Smooth muscle cell (in vitro differentiated cells): ENCODE data around the gene SUN1. TPM values are rescaled to one million over a fixed set of nuclear protein-coding genes. Genes with fewer than 3 reads are reported as not detected.
"Not testable (repeated sequence)": the region's sequence is repeated elsewhere in the genome, so short reads cannot be mapped to it uniquely, and the experiment has no call there.

Experiments used
- DNase-seq: peaks from one replicate; lab custom pipeline; 2025; ENCODE audit not compliant: unreplicated experiment; lab: John Stamatoyannopoulos, UW
- H2AFZ ChIP-seq: fragments of 200-600 bp; sonication (generic); 2 replicates; pipeline ENCODE4 v1.6.0; 2016; ENCODE audit warnings: antibody characterized with exemption, low read depth, mild to moderate bottlenecking
- H3F3A ChIP-seq: fragments of 200-600 bp; sonication (generic); 2 replicates; pipeline ENCODE4 v1.6.0; 2017; ENCODE audit warnings: antibody characterized with exemption, low read depth
- H3K27ac ChIP-seq: fragments of 200-600 bp; sonication (generic); 2 replicates; pipeline ENCODE4 v1.5.1; 2016; ENCODE audit warnings: low read depth, mild to moderate bottlenecking
- H3K27me3 ChIP-seq: fragments of 200-600 bp; sonication (generic); 2 replicates; pipeline ENCODE4 v1.6.1; 2016; ENCODE audit warnings: low read depth, mild to moderate bottlenecking
- H3K36me3 ChIP-seq: fragments of 200-600 bp; sonication (generic); 2 replicates; pipeline ENCODE4 v1.5.1; 2016; ENCODE audit warnings: low read depth
- H3K4me1 ChIP-seq: fragments of 200-600 bp; sonication (generic); 2 replicates; pipeline ENCODE4 v1.5.1; 2016; ENCODE audit warnings: low read depth
- H3K4me2 ChIP-seq: fragments of 200-600 bp; sonication (generic); 2 replicates; pipeline ENCODE4 v1.6.0; 2016; ENCODE audit warnings: mild to moderate bottlenecking
- H3K4me3 ChIP-seq: fragments of 200-600 bp; sonication (generic); 2 replicates; pipeline ENCODE4 v1.5.1; 2016; ENCODE audit warnings: mild to moderate bottlenecking
- H3K79me2 ChIP-seq: fragments of 200-600 bp; sonication (generic); 2 replicates; pipeline ENCODE4 v1.6.0; 2016; ENCODE audit warnings: low read depth, mild to moderate bottlenecking
- H3K9ac ChIP-seq: fragments of 200-600 bp; sonication (generic); 2 replicates; pipeline ENCODE4 v1.6.0; 2016; ENCODE audit warnings: low read depth
- H3K9me3 ChIP-seq: fragments of 200-600 bp; sonication (generic); replicated peaks from 2 replicates; pipeline ENCODE4 v1.5.1; 2016; ENCODE audit warnings: low read depth
- H4K20me1 ChIP-seq: fragments of 200-600 bp; sonication (generic); 2 replicates; pipeline ENCODE4 v1.6.0; 2016; ENCODE audit warnings: low read depth
- whole genome bisulfite sequencing: methylation state at CpG from one replicate; pipeline ENCODE4 v1.1.7; 2016; ENCODE audit warnings: low lambda C conversion rate; 5-methylcytosine and 5-hydroxymethylcytosine counted together
- polyA plus RNA-seq: library from polyadenylated mRNA; unstranded; fragments of >200 nt; fragmentation: Nextera tagmentation; extraction: Ambion mirVana; gene quantifications from 2 replicates; pipeline ENCODE4 v1.2.1, GENCODE V29; 2016
- total RNA-seq: library from RNA; depleted of rRNA; stranded (reverse); fragments of >200 nt; gene quantifications from 2 replicates; pipeline ENCODE4 v1.2.3, GENCODE V29; 2014
- TF ChIP-seq, protein P1 (sequence below): fragments of 200-600 bp; sonication (generic); IDR thresholded peaks from 2 replicates; pipeline ENCODE4 v1.5.1; 2017; ENCODE audit warnings: borderline replicate concordance, mild to moderate bottlenecking, antibody characterized with exemption; ENCODE audit not compliant: insufficient read depth, poor library complexity, severe bottlenecking

Gene SUN1
- total and polyA plus RNA-seq, 2 experiments from 2014 or later = 50.7 to 90.3 TPM

GRCh38 chr7:845731-846130 is 13.5 kb downstream of the SUN1 start:
- DNase-seq = no peak
- WGBS = 97% methylated on average over 11 of the region's 11 CpGs
- TF ChIP-seq, protein P1, sequence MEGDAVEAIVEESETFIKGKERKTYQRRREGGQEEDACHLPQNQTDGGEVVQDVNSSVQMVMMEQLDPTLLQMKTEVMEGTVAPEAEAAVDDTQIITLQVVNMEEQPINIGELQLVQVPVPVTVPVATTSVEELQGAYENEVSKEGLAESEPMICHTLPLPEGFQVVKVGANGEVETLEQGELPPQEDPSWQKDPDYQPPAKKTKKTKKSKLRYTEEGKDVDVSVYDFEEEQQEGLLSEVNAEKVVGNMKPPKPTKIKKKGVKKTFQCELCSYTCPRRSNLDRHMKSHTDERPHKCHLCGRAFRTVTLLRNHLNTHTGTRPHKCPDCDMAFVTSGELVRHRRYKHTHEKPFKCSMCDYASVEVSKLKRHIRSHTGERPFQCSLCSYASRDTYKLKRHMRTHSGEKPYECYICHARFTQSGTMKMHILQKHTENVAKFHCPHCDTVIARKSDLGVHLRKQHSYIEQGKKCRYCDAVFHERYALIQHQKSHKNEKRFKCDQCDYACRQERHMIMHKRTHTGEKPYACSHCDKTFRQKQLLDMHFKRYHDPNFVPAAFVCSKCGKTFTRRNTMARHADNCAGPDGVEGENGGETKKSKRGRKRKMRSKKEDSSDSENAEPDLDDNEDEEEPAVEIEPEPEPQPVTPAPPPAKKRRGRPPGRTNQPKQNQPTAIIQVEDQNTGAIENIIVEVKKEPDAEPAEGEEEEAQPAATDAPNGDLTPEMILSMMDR = no peak
- no peak overlapping the region for H3K9ac ChIP-seq
- H3K4me1 ChIP-seq = no peaks in the 10 kb centered on the region
- H3F3A ChIP-seq = no peaks in the 10 kb centered on the region
- H3K4me2 ChIP-seq = no peak overlapping the region
- H3K79me2 ChIP-seq = no peaks in the 10 kb centered on the region
- no peaks in the 10 kb centered on the region for H3K27me3 ChIP-seq
- H3K36me3 ChIP-seq = no peaks in the 10 kb centered on the region
- no peak overlapping the region for H3K4me3 ChIP-seq
- no peak overlapping the region for H2AFZ ChIP-seq
- no peak overlapping the region for H3K27ac ChIP-seq
- no peaks in the 10 kb centered on the region for H3K9me3 ChIP-seq
- no peaks in the 10 kb centered on the region for H4K20me1 ChIP-seq

- 96% methylated on average over 30 of the region's 37 CpGs for WGBS
- H3K79me2 ChIP-seq, H4K20me1 ChIP-seq, H3K27ac ChIP-seq, H3K4me1 ChIP-seq, H3K9ac ChIP-seq, H2AFZ ChIP-seq, H3K4me3 ChIP-seq, H3K9me3 ChIP-seq, H3F3A ChIP-seq, H3K4me2 ChIP-seq, DNase-seq, H3K36me3 ChIP-seq, H3K27me3 ChIP-seq: not testable (repeated sequence)
Observed at GRCh38 chr7:846958-847650, 14.8 kb downstream of the SUN1 start.

DNA sequence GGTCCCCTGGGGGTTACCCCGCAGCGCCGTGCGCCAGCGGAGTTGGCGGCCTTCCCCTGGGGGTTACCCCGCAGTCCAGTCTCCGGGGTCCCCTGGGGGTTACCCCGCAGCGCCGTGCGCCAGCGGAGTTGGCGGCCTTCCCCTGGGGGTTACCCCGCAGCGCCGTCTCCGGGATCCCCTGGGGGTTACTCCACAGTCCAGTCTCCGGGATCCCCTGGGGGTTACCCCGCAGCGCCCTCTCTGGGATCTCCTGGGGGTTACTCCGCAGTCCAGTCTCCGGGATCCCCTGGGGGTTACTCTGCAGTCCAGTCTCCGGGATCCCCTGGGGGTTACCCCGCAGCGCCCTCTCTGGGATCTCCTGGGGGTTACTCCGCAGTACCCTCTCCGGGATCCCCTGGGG is 15.5 kb downstream of the SUN1 start:
- DNase-seq, H2AFZ ChIP-seq, H3K79me2 ChIP-seq, H3K27ac ChIP-seq, H3K4me1 ChIP-seq, H3K4me2 ChIP-seq, H3K27me3 ChIP-seq, H3K4me3 ChIP-seq, H3K9me3 ChIP-seq, H4K20me1 ChIP-seq, H3K36me3 ChIP-seq, H3K9ac ChIP-seq, H3F3A ChIP-seq: not testable (repeated sequence)
- over 99% methylated on average over 17 of the region's 28 CpGs for WGBS

DNA sequence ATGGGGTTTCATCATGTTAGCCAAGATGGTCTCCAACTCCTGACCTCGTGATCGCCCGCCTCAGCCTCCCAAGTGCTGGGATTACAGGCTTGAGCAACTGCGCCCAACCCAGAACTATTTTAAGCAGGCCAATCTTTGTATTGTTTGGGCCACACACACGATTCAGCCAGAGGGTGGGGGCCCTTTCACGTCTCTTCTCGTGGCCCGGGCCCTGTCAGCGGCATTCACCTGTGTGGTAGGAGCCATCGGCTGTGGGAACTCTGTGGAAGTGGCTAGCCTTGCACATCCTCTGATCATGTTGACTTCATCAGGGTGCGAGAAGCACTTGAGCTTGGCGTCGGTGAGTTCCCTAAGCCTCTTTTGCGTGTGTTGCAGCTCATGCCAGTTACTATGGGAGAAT is 16.9 kb downstream of the SUN1 start:
- Histone ChIP-seq H3F3A (no peaks in the 10 kb centered on the region), H3K9me3 (no peaks in the 10 kb centered on the region), H3K79me2 (no peaks in the 10 kb centered on the region), H3K4me2 (no peak overlapping the region), H3K27me3 (no peaks in the 10 kb centered on the region), H3K4me3 (no peak overlapping the region), H3K27ac (no peak overlapping the region), H2AFZ (no peak overlapping the region), H3K9ac (no peak overlapping the region), H3K4me1 (no peaks in the 10 kb centered on the region), H3K36me3 (no peaks in the 10 kb centered on the region), H4K20me1 (peaks cover 5% of the 10 kb centered on the region)
- DNase-seq = no peak
- TF ChIP-seq, protein P1 = no peak
- WGBS = 95% methylated on average over 14 of the region's 14 CpGs
